Measurements from ENCODE around the gene HACD2.
A peak's percentile ranks its signal among the peaks of the same experiment; 100 is the strongest.

HACD2 gene

GRCh38 chr3:123568875-123569274, 16.0 kb downstream of the HACD2 start:
- DNase-seq: no peak

DNA sequence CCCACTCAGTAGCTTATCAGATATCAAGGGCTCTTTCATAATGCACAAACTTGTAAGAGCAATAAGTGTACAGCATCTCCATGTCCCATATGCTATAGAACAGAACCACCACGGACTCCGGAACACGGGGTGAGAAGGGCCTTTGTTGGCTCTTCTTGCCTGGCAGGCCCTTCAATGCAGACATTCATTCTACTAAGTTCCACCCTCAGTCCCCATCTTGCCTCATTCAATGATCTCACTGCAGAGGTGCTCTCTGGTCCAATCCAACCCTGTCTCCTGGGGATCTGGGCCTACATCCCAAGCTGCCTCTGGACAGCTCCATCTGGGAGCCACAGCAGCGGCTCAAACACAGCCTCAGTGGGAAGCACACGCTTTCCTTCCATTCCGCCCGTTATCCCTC, 16.8 kb downstream of the HACD2 start:
- DNase-seq: no peak

DNA sequence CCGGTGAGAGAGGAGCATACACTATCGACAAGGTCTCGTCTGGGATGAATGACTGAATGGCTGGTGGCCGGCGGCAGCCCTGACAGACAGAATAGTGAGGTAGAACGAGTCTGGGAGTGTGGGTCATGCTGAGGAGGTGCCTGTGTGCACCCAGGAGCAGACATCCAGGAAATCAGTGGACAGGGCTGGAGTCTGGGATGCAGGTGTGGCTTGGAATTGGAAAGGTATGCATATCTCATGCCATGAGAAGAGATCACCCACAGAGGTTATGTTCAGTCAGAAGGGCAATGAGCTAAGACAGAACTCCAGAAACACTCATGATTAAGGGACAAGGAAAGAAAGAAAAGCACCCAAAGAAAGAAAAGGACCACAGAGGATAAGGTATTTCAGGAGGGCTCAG, 20.8 kb downstream of the HACD2 start:
- DNase-seq: no peak

- no peak for DNase-seq
Observed at GRCh38 chr3:123562547-123562946, 22.3 kb downstream of the HACD2 start.

- no peak for DNase-seq
Observed at GRCh38 chr3:123561188-123561587, 23.7 kb downstream of the HACD2 start.

- peak; percentile 42 for DNase-seq
Observed at GRCh38 chr3:123559040-123559861, 25.6 kb downstream of the HACD2 start.

DNA sequence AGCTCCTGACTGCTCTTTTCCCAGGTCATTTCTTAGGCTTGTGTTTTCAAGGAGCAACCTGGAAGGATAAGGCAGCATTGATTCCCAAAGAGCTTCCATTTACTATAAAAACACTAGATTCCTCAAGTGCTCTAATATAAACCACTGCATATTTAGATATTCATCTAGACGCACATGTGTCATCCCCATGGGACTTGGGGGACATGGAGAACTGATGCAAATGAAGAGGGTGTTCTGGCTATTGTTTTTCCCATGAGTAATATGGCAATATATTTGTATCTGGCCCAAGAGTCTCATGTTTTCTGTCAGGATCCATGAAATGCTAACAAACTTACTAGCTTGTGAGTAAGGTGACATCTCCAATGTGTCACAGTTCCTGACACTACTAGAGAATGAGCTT, 31.3 kb downstream of the HACD2 start:
- no peak for DNase-seq

GRCh38 chr3:123552768-123553167, 32.1 kb downstream of the HACD2 start:
- no peak for DNase-seq

- DNase-seq: peak; percentile 10
Observed at GRCh38 chr3:123552095-123552714, 32.6 kb downstream of the HACD2 start.

GRCh38 chr3:123547881-123548519, 36.9 kb downstream of the HACD2 start:
- peak; percentile 5 for DNase-seq

DNA sequence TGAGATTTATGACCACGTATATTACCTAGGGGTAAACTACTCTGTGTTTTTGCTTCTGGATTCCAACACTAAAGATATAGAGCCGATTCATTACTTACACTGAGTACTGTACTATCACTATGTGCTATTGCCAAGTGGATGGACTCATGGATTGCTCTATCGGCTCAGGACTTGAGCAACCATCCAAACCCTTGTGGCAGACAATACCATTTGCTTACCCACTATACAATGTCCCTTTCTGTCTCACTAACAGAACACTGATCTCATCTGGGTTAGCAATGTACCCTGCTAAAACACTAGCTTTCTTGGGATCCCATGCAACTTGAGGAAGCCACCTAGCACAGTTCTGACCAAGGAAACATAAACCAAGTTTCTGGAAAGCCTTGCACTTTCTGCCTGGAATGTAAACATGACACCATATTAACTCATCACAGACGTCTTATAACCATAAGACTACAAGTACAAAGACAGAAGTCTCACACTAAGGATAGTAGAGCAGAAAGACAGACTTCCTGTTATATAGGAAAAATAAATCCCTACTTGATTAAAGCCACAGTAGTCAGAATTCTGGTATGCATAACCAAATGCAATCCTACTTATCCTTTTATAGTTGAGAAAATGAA, 38.6 kb downstream of the HACD2 start:
- DNase-seq: peak; percentile 82

DNA sequence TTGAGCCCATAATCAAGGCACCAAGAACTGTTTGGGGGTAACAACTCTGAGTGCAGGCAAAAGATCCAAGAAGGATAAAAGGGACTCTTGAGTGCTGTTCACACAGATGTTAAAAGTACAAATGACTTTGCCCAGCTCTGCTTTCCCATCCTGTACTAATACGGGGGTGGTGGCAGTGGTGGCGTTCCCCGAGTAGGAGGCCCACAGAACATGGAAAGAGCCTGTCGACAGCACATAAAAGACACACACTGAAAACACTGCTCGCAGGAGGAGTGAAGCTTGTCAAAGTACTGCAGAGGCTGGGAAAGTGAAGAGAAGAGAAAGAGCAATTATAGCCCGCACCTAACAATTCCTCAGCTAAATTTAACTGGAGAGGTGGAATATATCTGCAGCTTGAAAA, 40.9 kb downstream of the HACD2 start:
- no peak for DNase-seq

DNA sequence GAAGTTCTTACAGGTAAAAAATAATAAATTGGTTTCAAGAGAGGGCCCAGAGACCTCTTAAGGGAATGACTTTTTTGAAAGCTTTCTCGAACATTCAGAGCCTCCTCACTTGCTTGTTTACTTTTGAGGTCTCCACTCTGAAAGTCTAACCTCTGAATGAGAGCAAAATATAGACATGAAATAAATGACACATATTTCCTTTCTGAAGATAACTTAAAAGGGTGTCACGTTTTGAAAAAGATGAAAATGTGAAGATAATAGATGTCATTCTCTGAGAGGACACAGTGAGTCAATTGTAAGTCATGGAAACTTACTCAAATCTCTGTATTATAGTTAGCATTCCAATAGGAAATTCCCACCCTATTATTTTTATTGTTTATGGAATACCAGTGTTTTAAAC, 44.6 kb downstream of the HACD2 start:
- DNase-seq: peak; percentile 25

GRCh38 chr3:123536153-123536895, 48.5 kb downstream of the HACD2 start:
- DNase-seq: no peak

- DNase-seq: peak; percentile 79
Observed at GRCh38 chr3:123535580-123535979, 49.3 kb downstream of the HACD2 start.

DNA sequence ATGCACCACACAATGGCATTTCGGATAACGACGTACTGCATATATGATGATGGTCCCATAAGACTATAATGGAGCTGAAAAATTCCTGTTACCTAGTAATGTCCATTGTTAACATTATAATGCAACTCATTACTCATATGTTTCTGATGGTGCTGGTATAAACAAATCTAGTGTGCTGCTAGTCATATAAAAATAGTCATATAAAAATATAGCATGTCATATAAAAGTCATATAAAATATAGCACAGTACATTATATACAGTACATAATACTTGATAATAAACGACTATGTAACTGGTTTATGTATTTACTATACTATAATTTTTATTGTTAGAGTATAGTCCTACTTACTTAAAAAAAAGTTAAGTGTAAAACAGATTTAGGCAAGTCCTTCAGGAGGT, 50.6 kb downstream of the HACD2 start:
- no peak for DNase-seq

- DNase-seq: no peak
Observed at GRCh38 chr3:123533554-123534159, 51.2 kb downstream of the HACD2 start.

DNA sequence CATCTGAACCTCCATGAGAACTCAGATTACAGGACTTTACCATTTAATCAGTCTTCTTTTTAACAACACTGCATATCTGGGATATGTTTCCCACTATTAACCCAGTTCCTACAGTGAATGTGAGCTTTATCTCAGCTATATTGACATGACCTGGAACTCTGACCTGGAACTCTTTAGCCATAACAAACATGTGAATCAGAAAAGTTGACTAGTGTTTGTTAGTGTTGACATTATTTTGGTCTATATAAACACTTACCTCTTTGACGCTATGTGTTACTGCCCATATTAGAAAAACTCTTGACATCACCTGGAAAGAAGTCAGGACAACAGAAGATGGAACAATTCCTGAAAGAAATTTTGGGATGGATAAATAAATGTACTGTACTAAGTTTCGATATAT, 56.7 kb downstream of the HACD2 start:
- no peak for DNase-seq

GRCh38 chr3:123527046-123527445, 57.8 kb downstream of the HACD2 start:
- no peak for DNase-seq

GRCh38 chr3:123526474-123526873, 58.4 kb downstream of the HACD2 start:
- no peak for DNase-seq

DNA sequence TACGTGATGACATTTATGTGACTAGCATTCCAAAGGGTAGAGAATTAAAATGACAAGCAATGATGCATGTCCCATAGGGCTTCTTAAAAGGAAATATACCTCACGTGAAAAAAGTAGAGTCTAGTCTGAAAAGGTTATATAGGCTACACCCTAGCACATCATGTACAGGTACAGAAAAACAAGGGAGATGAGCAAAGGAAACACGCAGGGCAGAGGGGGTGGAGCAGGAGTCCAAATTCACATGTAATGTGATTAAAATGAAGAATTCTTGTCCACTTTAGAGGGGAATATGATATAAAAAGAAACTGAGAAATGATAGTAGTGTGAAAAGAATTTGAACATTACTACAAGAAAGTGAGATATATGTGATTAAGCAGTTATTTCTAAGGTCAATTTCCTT, 59.4 kb downstream of the HACD2 start:
- DNase-seq: no peak

GRCh38 chr3:123524981-123525380, 59.9 kb downstream of the HACD2 start:
- DNase-seq: no peak

GRCh38 chr3:123523023-123523412, 61.8 kb downstream of the HACD2 start:
- no peak for DNase-seq

Measured in fibroblast of skin of right biceps (primary cell).